Measurements from ENCODE around the gene ATR. TPM values are rescaled to one million over a fixed set of nuclear protein-coding genes. Genes with fewer than 3 reads are reported as not detected.

ATR gene
- total and polyA plus RNA-seq, 2 donors (not counting 1 experiment from before 2014, with no cell fraction given) = 12.5 to 17.0 TPM

DNA sequence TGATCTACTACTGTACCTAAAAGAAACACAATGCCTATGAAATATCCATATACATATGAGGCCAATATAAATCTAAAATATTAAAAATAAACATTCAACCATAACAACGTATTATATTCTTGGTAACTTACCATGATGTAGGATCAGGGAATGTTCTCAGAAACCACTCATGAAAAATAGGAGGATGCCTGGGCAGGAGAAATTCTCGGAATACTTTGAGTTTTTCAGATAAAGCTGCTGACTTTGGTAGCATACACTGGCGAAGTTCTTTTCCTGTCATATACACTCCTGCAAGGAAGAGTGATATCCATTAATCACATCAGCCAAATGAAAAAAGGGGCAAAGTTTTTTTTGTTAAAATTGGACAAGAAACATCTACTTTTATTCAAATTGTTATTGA lies 119.4 kb downstream of the ATR start:
- Histone ChIP-seq H3K4me2 (ENCODE audit: extremely low read depth, insufficient read depth, low read length) (no peak overlapping the region), H3K79me2 (ENCODE audit: control insufficient read depth, insufficient read depth, low read length) (no peaks in the 10 kb centered on the region), H3K4me1 (ENCODE audit: control insufficient read depth, extremely low read depth, insufficient read depth, low read length) (no peaks in the 10 kb centered on the region), H4K20me1 (ENCODE audit: control insufficient read depth, extremely low read depth, insufficient read depth, low read length) (no peaks in the 10 kb centered on the region), H3K27ac (ENCODE audit: insufficient read depth, low read length) (no peak overlapping the region), H2AFZ (ENCODE audit: low read length) (no peak overlapping the region), H3K9me3 (ENCODE audit: control insufficient read depth, insufficient read depth, low read depth, low read length) (no peaks in the 10 kb centered on the region), H3K27me3 (ENCODE audit: control insufficient read depth, insufficient read depth, low read length) (no peaks in the 10 kb centered on the region), H3K4me3 (replicated peaks in 1 of 4; ENCODE audit: control extremely low read depth in 1 of 4, insufficient read depth in 1 of 4, low read depth in 3 of 4, low read length in 4 of 4) (no peak overlapping the region), H3K36me3 (ENCODE audit: control insufficient read depth, insufficient read depth, low read length) (no peaks in the 10 kb centered on the region), H3K9ac (ENCODE audit: insufficient read depth, low read length) (no peak overlapping the region)
- DNase-seq (ENCODE audit: low read depth in 2 of 2) = peak in 1 of 2 donors; percentile 18
- TF ChIP-seq EZH2 (IDR thresholded peaks at IDR 0.05; ENCODE audit: low read length, missing control alignments) = no peak
- TF ChIP-seq, protein P1, sequence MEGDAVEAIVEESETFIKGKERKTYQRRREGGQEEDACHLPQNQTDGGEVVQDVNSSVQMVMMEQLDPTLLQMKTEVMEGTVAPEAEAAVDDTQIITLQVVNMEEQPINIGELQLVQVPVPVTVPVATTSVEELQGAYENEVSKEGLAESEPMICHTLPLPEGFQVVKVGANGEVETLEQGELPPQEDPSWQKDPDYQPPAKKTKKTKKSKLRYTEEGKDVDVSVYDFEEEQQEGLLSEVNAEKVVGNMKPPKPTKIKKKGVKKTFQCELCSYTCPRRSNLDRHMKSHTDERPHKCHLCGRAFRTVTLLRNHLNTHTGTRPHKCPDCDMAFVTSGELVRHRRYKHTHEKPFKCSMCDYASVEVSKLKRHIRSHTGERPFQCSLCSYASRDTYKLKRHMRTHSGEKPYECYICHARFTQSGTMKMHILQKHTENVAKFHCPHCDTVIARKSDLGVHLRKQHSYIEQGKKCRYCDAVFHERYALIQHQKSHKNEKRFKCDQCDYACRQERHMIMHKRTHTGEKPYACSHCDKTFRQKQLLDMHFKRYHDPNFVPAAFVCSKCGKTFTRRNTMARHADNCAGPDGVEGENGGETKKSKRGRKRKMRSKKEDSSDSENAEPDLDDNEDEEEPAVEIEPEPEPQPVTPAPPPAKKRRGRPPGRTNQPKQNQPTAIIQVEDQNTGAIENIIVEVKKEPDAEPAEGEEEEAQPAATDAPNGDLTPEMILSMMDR (conservative IDR thresholded peaks at IDR 0.05 in 1 of 2, IDR thresholded peaks at IDR 0.05 in 1 of 2; ENCODE audit: low read depth in 1 of 2, low read length in 2 of 2) = no peak

DNA sequence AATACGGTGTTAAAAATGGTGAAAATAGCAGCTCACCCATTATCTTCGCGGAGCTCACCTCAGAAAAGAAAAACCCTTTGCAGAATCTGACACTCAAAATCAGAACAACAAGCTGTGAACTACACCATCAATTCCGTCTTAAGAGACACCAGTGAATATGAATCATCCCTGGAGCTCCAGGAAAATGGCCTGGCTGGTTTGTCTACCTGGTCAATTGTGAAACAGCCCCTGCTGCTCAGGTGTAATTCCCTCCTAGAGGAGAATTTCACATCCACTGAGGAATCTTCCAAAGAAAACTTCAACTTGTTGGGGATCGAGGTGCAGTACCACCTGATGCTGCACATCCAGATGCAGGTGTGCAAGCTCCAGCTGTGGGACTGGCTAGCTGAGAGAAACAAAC lies 127.7 kb downstream of the ATR start:
- Histone ChIP-seq H2AFZ (ENCODE audit: low read length) (no peak overlapping the region), H4K20me1 (ENCODE audit: control insufficient read depth, extremely low read depth, insufficient read depth, low read length) (no peaks in the 10 kb centered on the region), H3K4me2 (ENCODE audit: extremely low read depth, insufficient read depth, low read length) (no peak overlapping the region), H3K27me3 (ENCODE audit: control insufficient read depth, insufficient read depth, low read length) (no peaks in the 10 kb centered on the region), H3K4me1 (ENCODE audit: control insufficient read depth, extremely low read depth, insufficient read depth, low read length) (peaks cover 2% of the 10 kb centered on the region), H3K4me3 (replicated peaks in 1 of 4; ENCODE audit: control extremely low read depth in 1 of 4, insufficient read depth in 1 of 4, low read depth in 3 of 4, low read length in 4 of 4) (no peak overlapping the region), H3K27ac (ENCODE audit: insufficient read depth, low read length) (no peak overlapping the region), H3K9me3 (ENCODE audit: control insufficient read depth, insufficient read depth, low read depth, low read length) (no peaks in the 10 kb centered on the region), H3K79me2 (ENCODE audit: control insufficient read depth, insufficient read depth, low read length) (peaks cover 18% of the 10 kb centered on the region), H3K36me3 (ENCODE audit: control insufficient read depth, insufficient read depth, low read length) (no peaks in the 10 kb centered on the region), H3K9ac (ENCODE audit: insufficient read depth, low read length) (no peak overlapping the region)
- TF ChIP-seq, protein P1 (conservative IDR thresholded peaks at IDR 0.05 in 1 of 2, IDR thresholded peaks at IDR 0.05 in 1 of 2; ENCODE audit: low read depth in 1 of 2, low read length in 2 of 2) = no peak
- TF ChIP-seq EZH2 (IDR thresholded peaks at IDR 0.05; ENCODE audit: low read length, missing control alignments) = no peak
- no peak for DNase-seq (ENCODE audit: low read depth in 2 of 2)

DNA sequence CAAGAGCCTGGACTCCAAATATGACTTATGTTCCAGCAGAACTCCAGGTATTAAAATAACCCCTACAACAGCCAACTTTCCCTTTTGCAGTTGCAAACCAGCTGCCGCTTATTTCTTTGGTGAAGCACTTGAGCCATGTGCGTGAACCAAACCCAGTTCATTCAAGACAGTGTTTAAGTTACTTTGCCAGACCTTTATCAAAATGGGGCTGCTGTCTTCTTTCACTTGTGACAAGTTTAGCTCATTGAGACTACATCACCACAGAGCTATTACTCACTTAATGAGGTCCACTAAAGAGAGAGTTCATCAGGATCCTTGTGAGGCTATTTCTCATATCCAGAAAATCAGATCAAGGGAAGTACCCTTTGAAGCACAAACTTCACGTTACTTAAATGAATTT lies 128.3 kb downstream of the ATR start:
- H3K9me3 ChIP-seq (ENCODE audit: control insufficient read depth, insufficient read depth, low read depth, low read length) = no peaks in the 10 kb centered on the region
- H3K4me3 ChIP-seq (replicated peaks in 1 of 4; ENCODE audit: control extremely low read depth in 1 of 4, insufficient read depth in 1 of 4, low read depth in 3 of 4, low read length in 4 of 4) = no peak overlapping the region
- TF ChIP-seq EZH2 (IDR thresholded peaks at IDR 0.05; ENCODE audit: low read length, missing control alignments) = no peak
- TF ChIP-seq, protein P1 (conservative IDR thresholded peaks at IDR 0.05 in 1 of 2, IDR thresholded peaks at IDR 0.05 in 1 of 2; ENCODE audit: low read depth in 1 of 2, low read length in 2 of 2) = no peak
- peaks cover 6% of the 10 kb centered on the region for H3K4me1 ChIP-seq (ENCODE audit: control insufficient read depth, extremely low read depth, insufficient read depth, low read length)
- H3K27me3 ChIP-seq (ENCODE audit: control insufficient read depth, insufficient read depth, low read length) = no peaks in the 10 kb centered on the region
- no peak overlapping the region for H3K9ac ChIP-seq (ENCODE audit: insufficient read depth, low read length)
- no peak for DNase-seq (ENCODE audit: low read depth in 2 of 2)
- no peaks in the 10 kb centered on the region for H4K20me1 ChIP-seq (ENCODE audit: control insufficient read depth, extremely low read depth, insufficient read depth, low read length)
- no peak overlapping the region for H3K27ac ChIP-seq (ENCODE audit: insufficient read depth, low read length)
- no peak overlapping the region for H3K4me2 ChIP-seq (ENCODE audit: extremely low read depth, insufficient read depth, low read length)
- no peak overlapping the region for H2AFZ ChIP-seq (ENCODE audit: low read length)
- H3K79me2 ChIP-seq (ENCODE audit: control insufficient read depth, insufficient read depth, low read length) = peaks cover 25% of the 10 kb centered on the region
- H3K36me3 ChIP-seq (ENCODE audit: control insufficient read depth, insufficient read depth, low read length) = no peaks in the 10 kb centered on the region
